ENCODE results near the gene LMO3. TPM values are rescaled to one million over a fixed set of nuclear protein-coding genes. Genes with fewer than 3 reads are reported as not detected.

Gene LMO3
- total RNA-seq, 1 donor from 2014 or later = 170 TPM

DNA sequence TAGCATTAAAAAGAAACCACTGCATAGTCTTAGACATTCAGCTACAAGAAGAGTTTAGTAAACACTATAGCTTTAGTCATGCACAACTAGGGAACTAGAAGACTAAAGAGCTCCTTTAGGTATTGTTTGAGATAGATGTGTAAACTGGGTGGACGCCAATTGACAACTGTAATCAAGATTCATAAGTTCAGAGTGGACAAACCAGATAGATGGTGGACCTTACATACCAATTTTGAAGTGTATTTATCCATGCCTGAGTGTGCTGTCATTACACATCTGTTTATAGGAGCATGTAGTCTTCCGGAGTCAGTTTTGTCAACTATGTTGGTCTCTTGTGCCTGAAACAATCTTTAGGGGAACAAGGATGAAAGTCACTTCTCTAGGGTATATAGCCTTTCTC is 96.6 kb downstream of the LMO3 start:
- TF ChIP-seq, protein P1, sequence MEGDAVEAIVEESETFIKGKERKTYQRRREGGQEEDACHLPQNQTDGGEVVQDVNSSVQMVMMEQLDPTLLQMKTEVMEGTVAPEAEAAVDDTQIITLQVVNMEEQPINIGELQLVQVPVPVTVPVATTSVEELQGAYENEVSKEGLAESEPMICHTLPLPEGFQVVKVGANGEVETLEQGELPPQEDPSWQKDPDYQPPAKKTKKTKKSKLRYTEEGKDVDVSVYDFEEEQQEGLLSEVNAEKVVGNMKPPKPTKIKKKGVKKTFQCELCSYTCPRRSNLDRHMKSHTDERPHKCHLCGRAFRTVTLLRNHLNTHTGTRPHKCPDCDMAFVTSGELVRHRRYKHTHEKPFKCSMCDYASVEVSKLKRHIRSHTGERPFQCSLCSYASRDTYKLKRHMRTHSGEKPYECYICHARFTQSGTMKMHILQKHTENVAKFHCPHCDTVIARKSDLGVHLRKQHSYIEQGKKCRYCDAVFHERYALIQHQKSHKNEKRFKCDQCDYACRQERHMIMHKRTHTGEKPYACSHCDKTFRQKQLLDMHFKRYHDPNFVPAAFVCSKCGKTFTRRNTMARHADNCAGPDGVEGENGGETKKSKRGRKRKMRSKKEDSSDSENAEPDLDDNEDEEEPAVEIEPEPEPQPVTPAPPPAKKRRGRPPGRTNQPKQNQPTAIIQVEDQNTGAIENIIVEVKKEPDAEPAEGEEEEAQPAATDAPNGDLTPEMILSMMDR (IDR thresholded peaks at IDR 0.05) = no peak
- DNase-seq (no peak), ATAC-seq (no peak)
- Histone ChIP-seq H3K9me3 (no peaks in the 10 kb centered on the region), H3K27ac (no peak overlapping the region), H3K36me3 (no peaks in the 10 kb centered on the region), H3K27me3 (no peaks in the 10 kb centered on the region), H3K4me3 (no peak overlapping the region), H3K4me1 (no peaks in the 10 kb centered on the region)
- intact Hi-C loops (cut with DNase I) = no loop called here

DNA sequence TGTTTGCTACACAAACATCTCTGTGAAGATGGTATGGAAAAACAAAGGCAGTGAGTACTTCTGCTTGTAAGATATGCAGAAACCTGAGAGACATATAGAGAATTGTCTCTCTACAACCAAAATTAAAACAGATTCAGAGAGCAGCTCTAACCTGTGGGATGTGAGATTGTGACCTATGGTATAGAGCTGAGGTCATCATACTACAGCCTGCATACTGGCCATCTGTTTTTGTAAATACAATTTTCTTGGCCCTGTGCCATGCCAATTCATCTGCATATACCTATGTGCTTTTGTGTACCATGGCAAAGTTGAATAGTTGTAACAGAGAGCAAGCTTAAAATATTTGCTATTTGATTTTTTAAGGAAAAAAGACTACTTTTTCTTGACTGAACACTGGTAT is 99.6 kb downstream of the LMO3 start:
- Histone ChIP-seq H3K9me3 (no peaks in the 10 kb centered on the region), H3K4me1 (no peaks in the 10 kb centered on the region), H3K27me3 (no peaks in the 10 kb centered on the region), H3K36me3 (no peaks in the 10 kb centered on the region), H3K27ac (no peak overlapping the region), H3K4me3 (no peak overlapping the region)
- intact Hi-C loops (cut with DNase I) = no loop called here
- ATAC-seq (no peak), DNase-seq (no peak)
- TF ChIP-seq, protein P1 (IDR thresholded peaks at IDR 0.05) = no peak

- Histone ChIP-seq H3K4me3 (no peak overlapping the region), H3K27me3 (no peaks in the 10 kb centered on the region), H3K9me3 (no peaks in the 10 kb centered on the region), H3K4me1 (no peaks in the 10 kb centered on the region), H3K27ac (no peak overlapping the region), H3K36me3 (no peaks in the 10 kb centered on the region)
- DNase-seq = no peak
- no peak for ATAC-seq
- intact Hi-C loops (cut with DNase I) = no loop called here
- TF ChIP-seq, protein P1 (IDR thresholded peaks at IDR 0.05) = no peak
Measured at GRCh38 chr12:16504200-16504599, 101.8 kb downstream of the LMO3 start.

DNA sequence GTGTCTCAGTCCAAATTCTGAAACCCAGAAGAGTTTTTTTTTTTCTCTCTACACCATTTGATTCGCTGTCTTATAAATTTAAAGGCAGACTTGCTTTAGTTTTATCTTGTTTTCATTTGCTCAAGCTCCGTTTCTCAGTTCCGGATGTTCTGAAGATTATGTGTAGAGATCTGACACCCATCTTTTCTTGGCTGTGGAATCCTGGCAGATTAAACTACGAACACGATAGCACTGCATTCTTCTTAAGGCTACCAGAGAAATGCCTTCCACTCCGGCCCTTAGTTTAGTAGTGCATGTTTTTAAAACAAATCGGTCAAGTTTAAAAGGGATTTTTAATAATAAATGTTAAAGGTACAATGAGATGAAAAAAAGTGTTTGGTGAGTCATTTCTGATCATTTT is 106.4 kb downstream of the LMO3 start:
- Histone ChIP-seq H3K27ac (no peak overlapping the region), H3K27me3 (no peaks in the 10 kb centered on the region), H3K4me1 (no peaks in the 10 kb centered on the region), H3K9me3 (no peaks in the 10 kb centered on the region), H3K4me3 (no peak overlapping the region), H3K36me3 (no peaks in the 10 kb centered on the region)
- TF ChIP-seq, protein P1 (IDR thresholded peaks at IDR 0.05) = no peak
- DNase-seq (no peak), ATAC-seq (no peak)
- intact Hi-C loops (cut with DNase I) = no loop called here

Measured in upper lobe of right lung (tissue), 1 donor.